Right hindlimb (tissue), 1 donor: ENCODE measurements around the gene TRIM44.

Experiments
- DNase-seq: peaks from one replicate; pipeline ENCODE4 v3.0.0-alpha.2; 2018

Gene TRIM44

DNA sequence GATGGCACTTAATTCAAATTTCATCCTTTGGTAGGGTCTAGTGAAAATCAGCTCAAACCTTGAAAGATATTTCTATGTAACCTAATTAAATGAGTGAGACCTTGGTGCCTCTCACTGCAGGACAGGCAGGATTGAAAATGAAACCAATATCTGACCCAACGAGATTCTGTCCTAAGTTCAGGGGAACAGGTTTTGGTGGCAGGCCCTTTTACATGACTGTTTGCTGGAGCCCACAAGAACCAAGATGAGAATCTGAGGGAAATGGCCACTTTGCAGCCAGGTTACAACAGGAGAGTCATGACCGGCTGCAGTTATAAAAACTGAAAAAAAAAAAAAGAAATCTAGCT, 130.2 kb downstream of the TRIM44 start:
- DNase-seq = no peak

GRCh38 chr11:35794333-35794732, 131.8 kb downstream of the TRIM44 start:
- no peak for DNase-seq

DNA sequence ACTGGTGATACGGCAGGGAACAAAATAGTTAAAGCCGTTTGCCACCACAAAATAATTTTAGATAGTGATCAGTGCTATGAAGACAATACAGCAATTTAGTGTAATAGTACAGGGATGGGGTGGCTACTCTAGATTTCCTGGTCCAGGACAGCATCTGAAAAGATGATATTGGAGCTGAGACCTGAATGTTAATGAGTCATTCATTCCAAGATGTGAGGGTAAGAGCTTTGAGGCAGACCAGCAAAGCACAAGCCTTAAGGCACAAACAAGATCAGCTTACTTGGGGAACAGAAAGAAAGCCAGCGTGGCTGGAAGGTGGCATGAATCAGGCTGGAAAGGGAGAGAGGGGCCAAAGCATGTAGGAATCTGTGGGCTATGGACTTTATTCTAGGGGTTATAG, 132.3 kb downstream of the TRIM44 start:
- no peak for DNase-seq

DNA sequence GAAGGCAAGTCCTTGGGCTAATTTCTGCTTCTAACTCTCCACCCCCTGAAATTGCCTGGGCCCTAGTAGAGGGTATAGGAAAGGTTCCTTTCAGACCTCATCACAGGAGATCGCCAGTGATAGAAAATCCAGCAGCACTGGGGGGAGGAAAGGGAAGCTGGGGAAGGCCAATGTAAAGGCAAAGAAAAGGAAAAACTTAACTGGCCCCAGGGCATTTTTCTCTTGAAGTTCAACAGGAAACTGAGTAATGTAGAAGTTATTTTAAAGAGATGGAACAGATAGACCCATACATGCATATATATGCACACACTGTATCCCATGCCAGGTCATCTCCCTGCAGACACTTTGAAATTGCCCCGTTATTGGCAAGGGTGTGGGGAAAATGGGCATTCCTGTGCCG, 134.0 kb downstream of the TRIM44 start:
- DNase-seq = no peak

GRCh38 chr11:35798423-35798822, 135.8 kb downstream of the TRIM44 start:
- DNase-seq = no peak

DNA sequence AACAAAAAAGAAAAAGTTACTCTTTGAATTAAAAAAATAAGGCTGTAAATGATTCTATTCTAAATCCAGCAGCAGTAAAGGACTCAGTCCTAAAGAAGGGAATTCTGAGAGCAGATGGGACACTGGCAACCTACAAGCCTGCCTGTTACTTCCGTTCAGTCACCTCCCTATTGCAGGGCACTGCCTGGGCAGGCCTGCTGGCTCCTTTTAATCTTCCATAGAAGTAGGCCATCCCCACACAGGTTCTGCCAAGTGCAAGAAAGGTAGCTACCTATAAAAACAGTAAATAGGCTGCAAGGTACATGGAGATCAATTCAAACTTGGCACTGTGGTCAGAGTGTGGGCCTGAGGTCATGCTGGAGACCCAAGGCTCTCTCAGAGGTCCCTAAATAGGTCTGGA, 136.4 kb downstream of the TRIM44 start:
- DNase-seq = no peak

GRCh38 chr11:35799655-35800054, 137.1 kb downstream of the TRIM44 start:
- no peak for DNase-seq

- no peak for DNase-seq
These were observed 138.7 kb downstream of the TRIM44 start for GRCh38 chr11:35800970-35801953.

DNA sequence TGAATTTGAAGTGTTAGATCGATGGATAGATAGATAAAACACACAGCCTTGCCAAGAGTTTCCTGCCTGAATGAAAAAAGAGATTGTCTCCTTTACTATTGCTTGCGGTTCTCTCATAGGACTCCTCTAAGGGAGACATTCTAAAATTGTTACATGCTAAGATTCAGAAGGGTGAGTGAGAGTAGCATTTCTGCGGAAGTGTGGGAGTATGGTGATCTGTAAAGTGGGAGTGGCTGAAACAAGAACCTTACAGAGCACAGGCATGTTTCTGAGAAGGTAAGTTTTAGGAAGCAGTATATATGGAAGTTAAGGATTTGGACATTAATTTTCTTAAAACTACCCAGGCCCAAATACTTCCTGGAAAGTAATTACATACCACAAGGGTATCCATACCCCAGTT, 139.6 kb downstream of the TRIM44 start:
- DNase-seq = no peak

- no peak for DNase-seq
These were observed 140.1 kb downstream of the TRIM44 start for GRCh38 chr11:35802672-35803071.

- DNase-seq = no peak
These were observed 140.5 kb downstream of the TRIM44 start for GRCh38 chr11:35803115-35803514.

GRCh38 chr11:35804451-35805040, 142.0 kb downstream of the TRIM44 start:
- DNase-seq = no peak

DNA sequence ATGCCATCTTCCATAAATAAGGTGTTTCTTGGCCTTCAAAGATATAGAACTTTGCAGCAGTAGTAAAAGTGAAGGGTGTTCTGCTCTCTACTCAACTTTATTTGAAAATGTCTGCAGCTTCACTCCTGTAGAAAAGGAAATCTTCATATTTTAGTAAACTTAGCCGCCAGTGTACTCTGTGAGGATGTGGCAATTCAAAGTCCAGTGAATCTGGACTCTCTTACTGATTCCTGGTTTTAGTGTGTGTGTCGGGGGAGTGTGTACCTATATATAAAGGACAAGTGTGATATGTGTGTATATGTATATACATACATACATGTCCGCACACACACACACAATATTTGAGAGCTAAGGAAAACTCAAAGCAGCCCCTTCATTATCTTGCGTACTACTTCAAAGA, 147.0 kb downstream of the TRIM44 start:
- DNase-seq = no peak

GRCh38 chr11:35810045-35810645, 147.6 kb downstream of the TRIM44 start:
- no peak for DNase-seq

- DNase-seq = no peak
These were observed 149.2 kb downstream of the TRIM44 start for GRCh38 chr11:35811783-35812182.

GRCh38 chr11:35812828-35813227, 150.3 kb downstream of the TRIM44 start:
- DNase-seq = no peak

DNA sequence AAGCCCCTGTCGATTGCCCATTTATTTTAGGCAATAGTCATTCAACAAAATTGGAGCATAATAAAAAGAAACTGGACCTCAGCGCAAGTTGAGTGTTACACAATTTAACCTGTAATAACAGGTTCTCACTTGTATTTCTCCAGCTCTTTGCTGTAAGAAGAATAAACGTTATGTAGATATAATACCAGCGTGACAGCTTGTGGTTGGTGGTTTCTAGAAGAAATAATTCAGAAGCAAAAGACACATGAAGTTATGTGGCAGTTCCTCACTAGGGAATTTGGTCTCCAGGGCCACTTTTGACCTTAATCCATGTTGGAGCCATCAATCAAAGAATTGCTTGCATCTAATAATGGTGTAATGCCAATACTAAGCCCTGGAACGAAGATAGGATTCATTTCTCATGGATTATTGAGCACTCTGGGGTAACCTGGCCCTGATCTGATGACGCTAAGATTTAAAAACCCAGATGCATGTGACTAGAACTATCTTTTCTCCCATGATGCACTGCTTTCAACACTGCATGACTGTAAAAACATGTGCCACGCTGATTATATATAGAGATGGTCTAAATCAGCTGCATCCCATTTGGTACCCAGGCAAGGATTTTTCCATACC, 151.6 kb downstream of the TRIM44 start:
- DNase-seq = no peak

GRCh38 chr11:35814720-35815305, 152.2 kb downstream of the TRIM44 start:
- peak; percentile 37 for DNase-seq

- peak; percentile 85 for DNase-seq
These were observed 153.2 kb downstream of the TRIM44 start for GRCh38 chr11:35815556-35816315.

GRCh38 chr11:35820614-35821013, 158.0 kb downstream of the TRIM44 start:
- DNase-seq = no peak

GRCh38 chr11:35822815-35823495, 160.4 kb downstream of the TRIM44 start:
- no peak for DNase-seq
